Ascending aorta (tissue), 2 donors: ENCODE data around the gene RNF157. TPM values are rescaled to one million over a fixed set of nuclear protein-coding genes. Genes with fewer than 3 reads are reported as not detected.

Experiments
- DNase-seq, 2 donors: peaks; one replicate each; pipeline ENCODE4 v3.0.0-alpha.2; 2019; ENCODE audit warnings: low spot score in 2 of 2
- H3K27ac ChIP-seq, 2 donors: fragments of 200-600 bp; sonication (generic); one replicate each; pipeline ENCODE4 v1.5.1; 2016 to 2017; ENCODE audit warnings: mild to moderate bottlenecking in 1 of 2
- H3K27me3 ChIP-seq: fragments of 200-600 bp; sonication (generic); one replicate; pipeline ENCODE4 v1.5.1; 2017
- H3K36me3 ChIP-seq, 2 donors: fragments of 200-600 bp; sonication (generic); one replicate each; pipeline ENCODE4 v1.5.1; 2016
- H3K4me1 ChIP-seq, 2 donors: fragments of 200-600 bp; sonication (generic); one replicate each; pipeline ENCODE4 v1.5.1; 2016 to 2017; ENCODE audit warnings: mild to moderate bottlenecking in 1 of 2
- H3K4me3 ChIP-seq, 2 donors: fragments of 200-600 bp; sonication (generic); one replicate each; pipeline ENCODE4 v1.5.1; 2016 to 2017; ENCODE audit warnings: mild to moderate bottlenecking in 1 of 2
- H3K9me3 ChIP-seq, 2 donors: fragments of 200-600 bp; sonication (generic); one replicate each; pipeline ENCODE4 v1.5.1; 2016
- intact Hi-C: fragments of 100-400 bp; cut with DNase I; formaldehyde crosslinking; loops from one replicate; pipeline ENCODE4 v1.15.1; 2023
- total RNA-seq: library from RNA; depleted of rRNA; stranded (reverse); fragments of >200 nt; gene quantifications from one replicate; pipeline ENCODE4 v1.1.0, GENCODE V29; 2016
- TF ChIP-seq, protein P1 (sequence below), 3 experiments: fragments of 200-600 bp in 2 of 3; fragments of 450-650 bp in 1 of 3; sonication (generic) in 2 of 3; IDR thresholded peaks; one replicate each; pipeline ENCODE4 v1.5.1; 2016 to 2019; ENCODE audit warnings: antibody characterized with exemption in 3 of 3, mild to moderate bottlenecking in 1 of 3, moderate library complexity in 1 of 3

RNF157 gene
- total RNA-seq, 1 donor from 2014 or later: 2.4 TPM

DNA sequence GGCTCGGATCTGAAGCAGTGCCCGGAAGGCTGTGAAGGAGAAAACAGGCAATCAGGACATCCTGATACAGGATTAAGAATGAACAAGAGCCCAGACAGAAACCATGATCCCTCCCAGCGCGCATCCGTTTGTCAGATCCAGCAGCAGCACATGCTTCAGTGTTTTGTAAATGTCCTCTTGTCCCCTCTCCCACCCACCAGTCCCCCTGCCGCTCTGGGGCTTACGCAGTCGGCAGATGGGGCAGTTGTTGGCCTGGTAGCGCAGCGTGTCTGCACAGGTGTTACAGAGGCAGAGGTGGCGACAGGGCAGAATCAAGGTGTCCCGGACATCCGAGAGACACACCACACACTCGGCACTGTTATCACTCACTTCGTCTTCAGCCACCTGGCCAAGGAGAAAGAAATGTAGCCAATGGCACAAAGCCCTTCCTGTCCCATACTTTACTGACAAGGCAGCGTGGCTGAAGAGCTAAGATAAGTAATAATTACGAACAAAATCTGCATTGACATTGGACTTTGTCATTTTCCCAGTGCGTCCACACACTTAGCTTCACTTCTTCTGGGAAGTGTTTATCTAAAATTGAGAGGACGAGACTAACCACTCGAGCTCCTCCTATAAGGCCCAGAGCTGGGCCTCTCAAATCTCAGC is 78.5 kb downstream of the RNF157 start:
- Histone ChIP-seq H3K36me3 (no peaks in the 10 kb centered on the region), H3K9me3 (no peaks in the 10 kb centered on the region)
- intact Hi-C loops: no loop called here

DNA sequence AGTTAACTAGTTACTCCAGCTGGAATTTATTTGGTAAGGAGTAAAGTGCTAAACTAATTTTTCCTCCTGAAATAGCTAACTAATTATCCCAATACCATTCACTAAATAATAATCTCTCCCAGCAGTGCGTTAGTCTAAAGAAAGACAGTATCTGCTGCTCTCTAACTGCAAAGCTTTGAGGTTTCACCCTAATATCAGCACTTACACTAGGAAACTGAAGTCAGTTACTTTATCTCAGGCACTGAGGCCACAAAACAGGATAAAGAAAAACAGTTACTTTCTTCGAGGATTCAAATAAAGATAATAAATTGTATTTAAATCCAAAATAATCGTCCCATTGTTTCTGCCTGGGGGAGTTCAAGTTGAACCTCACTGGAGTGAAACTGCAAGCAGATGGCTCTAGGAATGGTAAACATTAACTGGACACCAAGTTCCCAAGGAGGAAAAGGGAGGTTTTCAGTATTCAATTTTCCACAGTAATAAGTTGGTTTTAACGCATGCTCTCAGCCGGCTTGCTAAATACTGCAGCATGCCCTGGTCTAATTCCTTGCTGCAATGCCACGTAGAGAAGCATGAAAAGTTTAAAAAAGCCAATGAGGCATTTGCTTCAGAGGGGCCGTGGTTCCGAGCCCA is 79.3 kb downstream of the RNF157 start:
- H3K4me1 ChIP-seq: no peaks in the 10 kb centered on the region
- no peaks in the 10 kb centered on the region for H3K36me3 ChIP-seq
- TF ChIP-seq, protein P1, sequence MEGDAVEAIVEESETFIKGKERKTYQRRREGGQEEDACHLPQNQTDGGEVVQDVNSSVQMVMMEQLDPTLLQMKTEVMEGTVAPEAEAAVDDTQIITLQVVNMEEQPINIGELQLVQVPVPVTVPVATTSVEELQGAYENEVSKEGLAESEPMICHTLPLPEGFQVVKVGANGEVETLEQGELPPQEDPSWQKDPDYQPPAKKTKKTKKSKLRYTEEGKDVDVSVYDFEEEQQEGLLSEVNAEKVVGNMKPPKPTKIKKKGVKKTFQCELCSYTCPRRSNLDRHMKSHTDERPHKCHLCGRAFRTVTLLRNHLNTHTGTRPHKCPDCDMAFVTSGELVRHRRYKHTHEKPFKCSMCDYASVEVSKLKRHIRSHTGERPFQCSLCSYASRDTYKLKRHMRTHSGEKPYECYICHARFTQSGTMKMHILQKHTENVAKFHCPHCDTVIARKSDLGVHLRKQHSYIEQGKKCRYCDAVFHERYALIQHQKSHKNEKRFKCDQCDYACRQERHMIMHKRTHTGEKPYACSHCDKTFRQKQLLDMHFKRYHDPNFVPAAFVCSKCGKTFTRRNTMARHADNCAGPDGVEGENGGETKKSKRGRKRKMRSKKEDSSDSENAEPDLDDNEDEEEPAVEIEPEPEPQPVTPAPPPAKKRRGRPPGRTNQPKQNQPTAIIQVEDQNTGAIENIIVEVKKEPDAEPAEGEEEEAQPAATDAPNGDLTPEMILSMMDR (IDR thresholded peaks at IDR 0.05): no peak
- H3K27ac ChIP-seq: no peak overlapping the region
- intact Hi-C loops: no loop called here
- no peak overlapping the region for H3K4me3 ChIP-seq
- no peaks in the 10 kb centered on the region for H3K9me3 ChIP-seq
- no peak for DNase-seq
- H3K27me3 ChIP-seq: no peaks in the 10 kb centered on the region

More for the DNA sequence above, 78.5 kb downstream of the RNF157 start:
- no peak overlapping the region for H3K4me3 ChIP-seq
- H3K27ac ChIP-seq: no peak overlapping the region
- no peaks in the 10 kb centered on the region for H3K27me3 ChIP-seq
- TF ChIP-seq, protein P1 (IDR thresholded peaks at IDR 0.05): no peak
- no peak for DNase-seq
- H3K4me1 ChIP-seq: no peaks in the 10 kb centered on the region

DNA sequence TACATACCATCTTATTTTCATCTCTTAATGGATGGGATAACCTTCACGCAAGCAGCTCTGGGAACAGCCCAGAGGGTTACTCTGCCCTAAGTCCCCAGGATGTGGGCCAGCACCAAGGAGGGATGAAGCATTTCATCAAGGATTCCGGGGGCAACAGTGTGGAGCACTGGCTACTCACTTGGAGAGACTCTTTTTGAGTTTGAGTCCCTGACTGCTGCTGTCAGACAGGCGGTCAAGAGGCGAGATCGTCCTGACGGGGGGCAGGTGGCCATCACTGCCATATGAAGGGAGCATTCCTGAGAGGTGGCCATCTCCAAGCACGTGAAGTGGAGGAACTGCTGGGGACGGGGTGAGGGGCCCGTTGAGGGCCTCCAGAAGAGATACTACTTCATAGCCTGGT is 81.1 kb downstream of the RNF157 start:
- no peak for DNase-seq
- Histone ChIP-seq H3K4me1 (no peaks in the 10 kb centered on the region), H3K27me3 (no peaks in the 10 kb centered on the region), H3K27ac (no peak overlapping the region), H3K36me3 (no peaks in the 10 kb centered on the region), H3K9me3 (no peaks in the 10 kb centered on the region), H3K4me3 (no peak overlapping the region)
- intact Hi-C loops: no loop called here
- TF ChIP-seq, protein P1 (IDR thresholded peaks at IDR 0.05): no peak

DNA sequence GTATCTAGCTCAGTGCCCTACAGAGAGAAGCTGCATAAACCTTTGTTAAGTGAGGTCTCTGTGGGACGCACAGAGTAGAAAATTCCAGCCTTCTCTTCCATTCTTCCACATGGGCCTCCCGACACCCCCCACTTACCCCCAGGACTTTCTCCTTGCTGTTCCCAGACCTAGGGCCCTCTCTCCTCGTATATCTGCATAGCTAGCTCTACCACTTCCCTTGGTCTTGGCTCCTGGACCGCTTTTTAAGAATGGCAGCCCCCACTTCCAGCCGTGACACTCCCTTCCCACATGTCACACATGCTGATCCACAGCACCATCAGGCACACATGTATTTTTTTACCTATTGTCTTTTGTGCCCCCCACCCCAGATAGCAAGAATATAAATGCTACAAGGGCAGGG is 82.5 kb downstream of the RNF157 start:
- DNase-seq: no peak
- Histone ChIP-seq H3K27ac (no peak overlapping the region), H3K4me1 (no peaks in the 10 kb centered on the region), H3K9me3 (no peaks in the 10 kb centered on the region), H3K27me3 (no peaks in the 10 kb centered on the region), H3K4me3 (no peak overlapping the region), H3K36me3 (no peaks in the 10 kb centered on the region)
- TF ChIP-seq, protein P1 (IDR thresholded peaks at IDR 0.05): no peak
- intact Hi-C loops: no loop called here

DNA sequence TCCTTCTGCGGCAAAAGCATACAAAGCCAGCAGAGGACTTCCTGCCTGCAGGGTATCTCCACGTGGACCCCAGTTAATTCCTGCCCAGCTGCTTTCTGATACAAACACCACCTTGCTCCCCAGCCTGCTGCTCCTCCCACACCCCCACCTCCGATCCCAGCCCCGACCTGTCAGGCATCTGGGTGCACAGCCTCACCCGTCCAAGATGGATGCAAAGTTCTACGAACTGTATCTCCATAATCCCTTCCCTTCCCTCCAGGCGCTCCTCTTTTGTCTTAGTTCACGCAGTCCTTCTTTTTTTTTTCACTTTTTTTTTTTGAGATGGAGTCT is 83.7 kb downstream of the RNF157 start:
- Histone ChIP-seq H3K4me1 (no peaks in the 10 kb centered on the region), H3K9me3 (no peaks in the 10 kb centered on the region), H3K4me3 (no peak overlapping the region), H3K36me3 (no peaks in the 10 kb centered on the region), H3K27ac (no peak overlapping the region), H3K27me3 (no peaks in the 10 kb centered on the region)
- TF ChIP-seq, protein P1 (IDR thresholded peaks at IDR 0.05): no peak
- no peak for DNase-seq
- intact Hi-C loops: no loop called here
